NCI-H1417 treated with DMSO at 0.1 percent for 48 hours (cell line): ENCODE measurements around the gene CYP1A2.

ENCODE experiments used
- DNase-seq: peaks from one replicate; lab custom pipeline; 2025; lab: John Stamatoyannopoulos, UW

Gene CYP1A2

GRCh38 chr15:74788683-74789151 is 40.1 kb downstream of the CYP1A2 start:
- DNase-seq: no peak

GRCh38 chr15:74789171-74789631 is 40.6 kb downstream of the CYP1A2 start:
- DNase-seq: no peak

- no peak for DNase-seq
Measured at GRCh38 chr15:74789741-74790079, 41.1 kb downstream of the CYP1A2 start.

- no peak for DNase-seq
Measured at GRCh38 chr15:74790080-74790916, 41.7 kb downstream of the CYP1A2 start.

- no peak for DNase-seq
Measured at GRCh38 chr15:74791007-74791406, 42.4 kb downstream of the CYP1A2 start.

- DNase-seq: no peak
Measured at GRCh38 chr15:74791667-74792066, 43.0 kb downstream of the CYP1A2 start.

- DNase-seq: no peak
Measured at GRCh38 chr15:74792227-74793016, 43.8 kb downstream of the CYP1A2 start.

- DNase-seq: no peak
Measured at GRCh38 chr15:74793135-74794028, 44.7 kb downstream of the CYP1A2 start.

- DNase-seq: no peak
Measured at GRCh38 chr15:74794248-74794969, 45.8 kb downstream of the CYP1A2 start.

- no peak for DNase-seq
Measured at GRCh38 chr15:74794970-74795349, 46.3 kb downstream of the CYP1A2 start.

- DNase-seq: no peak
Measured at GRCh38 chr15:74795966-74796625, 47.5 kb downstream of the CYP1A2 start.

- DNase-seq: no peak
Measured at GRCh38 chr15:74798388-74799254, 50.0 kb downstream of the CYP1A2 start.

GRCh38 chr15:74799255-74799855 is 50.7 kb downstream of the CYP1A2 start:
- DNase-seq: no peak

- DNase-seq: no peak
Measured at GRCh38 chr15:74799856-74800558, 51.4 kb downstream of the CYP1A2 start.

- no peak for DNase-seq
Measured at GRCh38 chr15:74800559-74801094, 52.0 kb downstream of the CYP1A2 start.

- no peak for DNase-seq
Measured at GRCh38 chr15:74801311-74801997, 52.8 kb downstream of the CYP1A2 start.

GRCh38 chr15:74802290-74802689 is 53.6 kb downstream of the CYP1A2 start:
- no peak for DNase-seq
